ENCODE data around the gene IFITM5. TPM values are rescaled to one million over a fixed set of nuclear protein-coding genes. Genes with fewer than 3 reads are reported as not detected.

IFITM5 gene
- total and polyA plus RNA-seq, 9 of the 15 experiments (the other 6 are each of a cell fraction or from before 2014, with no cell fraction given), result 0.19 TPM; not detected in 8

- TF ChIP-seq PCBP2 (IDR thresholded peaks at IDR 0.05; ENCODE audit: low read depth, low read length, poor library complexity, severe bottlenecking) (no peak), ZNF165 (CRISPR knock-in tag; IDR thresholded peaks at IDR 0.05; ENCODE audit: borderline replicate concordance) (no peak), NR0B1 (IDR thresholded peaks at IDR 0.05; ENCODE audit: partially characterized antibody) (no peak), JUN (IDR thresholded peaks at IDR 0.05; ENCODE audit: borderline replicate concordance, low read depth, low read length) (peak; percentile 63), JUN (CRISPR knock-in tag; IDR thresholded peaks at IDR 0.05; ENCODE audit: borderline replicate concordance) (no peak), PRMT5 (CRISPR knock-in tag; IDR thresholded peaks at IDR 0.05) (no peak), CC2D1A (IDR thresholded peaks at IDR 0.05) (no peak), RBFOX2 (IDR thresholded peaks at IDR 0.05; ENCODE audit: low read depth, low read length) (peak; percentile 67), ZNF408 (CRISPR knock-in tag; IDR thresholded peaks at IDR 0.05; ENCODE audit: low read depth) (no peak), SMAD3 (CRISPR knock-in tag; conservative IDR thresholded peaks at IDR 0.05) (no peak), EWSR1 (IDR thresholded peaks at IDR 0.05; ENCODE audit: borderline replicate concordance, low read depth, partially characterized antibody) (no peak), ETS2 (tag; IDR thresholded peaks at IDR 0.05; ENCODE audit: borderline replicate concordance, poor library complexity, severe bottlenecking) (no peak), MEIS2 (IDR thresholded peaks at IDR 0.05; ENCODE audit: partially characterized antibody) (peak; percentile 56), ZNF134 (CRISPR knock-in tag; conservative IDR thresholded peaks at IDR 0.05) (peak; percentile 15; the same call in 1 of the 2 replicates), HDGF (IDR thresholded peaks at IDR 0.05) (no peak), ZBTB12 (CRISPR knock-in tag; IDR thresholded peaks at IDR 0.05) (no peak), TFAP4 (CRISPR knock-in tag; IDR thresholded peaks at IDR 0.05; ENCODE audit: borderline replicate concordance) (no peak; the same call in 1 of the 2 replicates), TSC22D4 (tag; IDR thresholded peaks at IDR 0.05) (no peak), PML (IDR thresholded peaks at IDR 0.05; ENCODE audit: low read length) (no peak), NCOA2 (IDR thresholded peaks at IDR 0.05; ENCODE audit: partially characterized antibody in 2 of 2) (no peak), SMARCA4 (IDR thresholded peaks at IDR 0.05) (peak; percentile 58; the same call in 1 of the 2 replicates), NR2F6 (CRISPR knock-in tag; IDR thresholded peaks at IDR 0.05) (no peak), CEBPB (tag; IDR thresholded peaks at IDR 0.05) (peak; percentile 99), FOS (IDR thresholded peaks at IDR 0.05; ENCODE audit: extremely low read depth, insufficient read length) (no peak), ZNF699 (CRISPR knock-in tag; IDR thresholded peaks at IDR 0.05; ENCODE audit: insufficient replicate concordance) (no peak), HNRNPK (IDR thresholded peaks at IDR 0.05; ENCODE audit: low read depth, low read length, poor library complexity, severe bottlenecking) (no peak), TEAD2 (tag; IDR thresholded peaks at IDR 0.05) (no peak)
These were observed 30.0 kb downstream of the IFITM5 start (continued) for GRCh38 chr11:269146-269890.

All from K562 (cell line).